Heart left ventricle (tissue), 16 donors: ENCODE measurements around the gene RMND5A. TPM values are rescaled to one million over a fixed set of nuclear protein-coding genes. Genes with fewer than 3 reads are reported as not detected.

Source experiments
- ATAC-seq, 4 donors: fragments of 200-7000 bp; cut with Tn5 transposase; one replicate each; pipeline ENCODE4 v1.9.1; 2020 to 2022; ENCODE audit warnings: moderate library complexity in 4 of 4, mild to moderate bottlenecking in 3 of 4, moderate number of reproducible peaks in 1 of 4
- DNase-seq, 5 donors: peaks; one replicate each; pipeline ENCODE4 v3.0.0-alpha.2; 2020
- H3K27ac ChIP-seq, 12 donors: fragments of 200-600 bp; sonication (generic) in 4 of 12; one replicate each; pipeline versions ENCODE4 v1.5.0 to v1.8.0; 2016 to 2022; ENCODE audit warnings: mild to moderate bottlenecking in 2 of 12
- H3K27me3 ChIP-seq, 9 donors: fragments of 200-600 bp; sonication (generic) in 2 of 9; one replicate each; pipeline versions ENCODE4 v1.5.1 to v1.8.0; 2016 to 2022; ENCODE audit warnings: mild to moderate bottlenecking in 3 of 9
- H3K36me3 ChIP-seq, 9 donors: fragments of 200-600 bp; sonication (generic) in 2 of 9; one replicate each; pipeline versions ENCODE4 v1.5.0 to v1.8.0; 2018 to 2022; ENCODE audit warnings: mild to moderate bottlenecking in 2 of 9
- H3K4me1 ChIP-seq, 12 donors: fragments of 200-600 bp; sonication (generic) in 4 of 12; one replicate each; pipeline versions ENCODE4 v1.5.0 to v1.8.0; 2016 to 2022; ENCODE audit warnings: mild to moderate bottlenecking in 3 of 12
- H3K4me3 ChIP-seq, 12 donors: fragments of 200-600 bp; sonication (generic) in 4 of 12; one replicate each; pipeline versions ENCODE4 v1.5.0 to v1.8.0; 2017 to 2022; ENCODE audit warnings: mild to moderate bottlenecking in 9 of 12, moderate library complexity in 4 of 12
- H3K9me3 ChIP-seq, 12 donors: fragments of 200-600 bp; sonication (generic) in 4 of 12; one replicate each; pipeline versions ENCODE4 v1.5.0 to v1.8.0; 2016 to 2022; ENCODE audit warnings: mild to moderate bottlenecking in 1 of 12
- POLR2A ChIP-seq, 2 donors: fragments of 450-650 bp; IDR thresholded peaks; one replicate each; pipeline ENCODE4 v1.6.1; 2017; ENCODE audit warnings: antibody characterized with exemption in 2 of 2, mild to moderate bottlenecking in 2 of 2, moderate library complexity in 2 of 2
- whole genome bisulfite sequencing, 4 donors: extraction: QIAGEN DNeasy Blood & Tissue Kit in 2 of 4; methylation state at CpG; one replicate each; pipeline versions ENCODE4 v1.1.5 to v1.1.7; 2013 to 2018; 5-methylcytosine and 5-hydroxymethylcytosine counted together
- intact Hi-C, 10 donors: fragments of 100-400 bp; cut with DNase I; formaldehyde crosslinking; loops; one replicate each; pipeline versions ENCODE4 v1.11.1 to v1.14.2; 2022
- polyA plus RNA-seq, 2 donors: library from polyadenylated mRNA; stranded (reverse); fragments of 200-250 nt; gene quantifications; one replicate each; pipeline ENCODE4 v1.2.3, GENCODE V29; 2013
- total RNA-seq, 9 donors: library from RNA; depleted of rRNA in 2 of 9; stranded (reverse); fragments of >200 nt in 2 of 9; fragmentation: NEBNext Ultra II Directional in 3 of 9; extraction: Animal tissue kit (Norgen Biotek cat#: 25700) in 3 of 9; gene quantifications; one replicate each; pipeline versions ENCODE4 v1.1.0 to v1.2.4, GENCODE V29; 2016 to 2023
- TF ChIP-seq, protein P1 (sequence below), 12 donors: fragments of 200-600 bp; sonication (generic) in 4 of 12; IDR thresholded peaks; one replicate each; pipeline versions ENCODE4 v1.5.0 to v1.8.0; 2018 to 2022; ENCODE audit warnings: antibody characterized with exemption in 12 of 12, mild to moderate bottlenecking in 5 of 12
- donor health status: ischemic (EF 13 %, LVEDD 7.1; RV severe dilation, severe dysfunction).
- donor health status: healthy with polysubstance abuse.
- donor health status: DM: no; HTN: yes; CAD: no.
- donor health status: DM: no; HTN: no; CAD: no.
- donor health status: ischemic (EF 25% LVEDD 6.9; RV normal size, moderate dysfunction).
- donor health status: ischemic (EF 25% LVEDD 5.7; RV mildly dilated, moderate dysfunction).
- donor health status: healthy.
- donor health status: DM: yes; HTN: yes; CAD: no.
- donor health status: ischemic (EF 35%, LVEDD 5.7; RV mildly dilated, moderate dysfunction).
- donor health status: nonischemic (EF 11% LVEDD 7.7; RV severe dilation, severe dysfunction).
- donor health status: DM: yes; HTN: yes; CAD: no.
- donor health status: PGD.
- donor health status: ischemic (EF 29% LVEDD 5.4; RV normal size, mild dysfunction).
- donor health status: nonischemic (EF 23%, LVEDD 6.1; RV moderate dilation, normal function).

Gene RMND5A
- total and polyA plus RNA-seq, 11 donors: 29.9 to 148 (median 90.7) TPM

DNA sequence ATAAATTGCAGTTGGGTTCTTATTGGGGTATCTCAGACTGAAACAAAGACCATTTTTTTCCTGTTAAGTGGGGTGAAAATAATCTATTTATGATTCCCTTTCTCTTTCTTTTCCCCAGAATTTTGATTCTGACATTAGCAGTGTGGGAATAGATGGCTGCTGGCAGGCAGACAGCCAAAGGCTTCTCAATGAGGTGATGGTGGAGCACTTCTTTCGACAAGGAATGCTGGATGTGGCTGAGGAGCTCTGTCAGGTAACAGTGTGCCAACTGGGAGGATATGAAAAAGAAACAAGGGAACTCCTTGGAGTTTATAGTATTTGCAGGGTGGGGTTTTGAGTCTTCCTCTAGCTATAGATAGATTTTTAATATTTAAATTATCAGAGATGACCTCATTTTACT is 31.7 kb downstream of the RMND5A start:
- TF ChIP-seq, protein P1, sequence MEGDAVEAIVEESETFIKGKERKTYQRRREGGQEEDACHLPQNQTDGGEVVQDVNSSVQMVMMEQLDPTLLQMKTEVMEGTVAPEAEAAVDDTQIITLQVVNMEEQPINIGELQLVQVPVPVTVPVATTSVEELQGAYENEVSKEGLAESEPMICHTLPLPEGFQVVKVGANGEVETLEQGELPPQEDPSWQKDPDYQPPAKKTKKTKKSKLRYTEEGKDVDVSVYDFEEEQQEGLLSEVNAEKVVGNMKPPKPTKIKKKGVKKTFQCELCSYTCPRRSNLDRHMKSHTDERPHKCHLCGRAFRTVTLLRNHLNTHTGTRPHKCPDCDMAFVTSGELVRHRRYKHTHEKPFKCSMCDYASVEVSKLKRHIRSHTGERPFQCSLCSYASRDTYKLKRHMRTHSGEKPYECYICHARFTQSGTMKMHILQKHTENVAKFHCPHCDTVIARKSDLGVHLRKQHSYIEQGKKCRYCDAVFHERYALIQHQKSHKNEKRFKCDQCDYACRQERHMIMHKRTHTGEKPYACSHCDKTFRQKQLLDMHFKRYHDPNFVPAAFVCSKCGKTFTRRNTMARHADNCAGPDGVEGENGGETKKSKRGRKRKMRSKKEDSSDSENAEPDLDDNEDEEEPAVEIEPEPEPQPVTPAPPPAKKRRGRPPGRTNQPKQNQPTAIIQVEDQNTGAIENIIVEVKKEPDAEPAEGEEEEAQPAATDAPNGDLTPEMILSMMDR (IDR thresholded peaks at IDR 0.05): no peak
- Histone ChIP-seq H3K9me3 (peaks cover 0 to 17% (median 0%) of the 10 kb centered on the region in 12 donors), H3K27me3 (no peaks in the 10 kb centered on the region), H3K4me1 (peaks cover 0 to 38% (median 14%) of the 10 kb centered on the region in 12 donors), H3K36me3 (peaks cover 0 to 76% (median 35%) of the 10 kb centered on the region in 9 donors), H3K4me3 (no peak overlapping the region), H3K27ac (no peak overlapping the region)
- ATAC-seq (no peak), DNase-seq (no peak)
- intact Hi-C loops: loop anchor here in 1 of 10 donors (10.0 kb wide), 1 partner anchor 57 kb away; no protein-coding TSS in a partner anchor
- 56 to 68% (median 61%) methylated on average over 1 of the region's 1 CpG for WGBS, 4 donors

- intact Hi-C loops: loop anchor here in 1 of 10 donors (10.0 kb wide), 1 partner anchor 58 kb away; no protein-coding TSS in a partner anchor
- no peak for ATAC-seq
- DNase-seq: no peak
- H3K27me3 ChIP-seq: no peaks in the 10 kb centered on the region
- H3K36me3 ChIP-seq: peaks cover 0 to 79% (median 35%) of the 10 kb centered on the region in 9 donors
- peaks cover 0 to 17% (median 0%) of the 10 kb centered on the region in 12 donors for H3K9me3 ChIP-seq
- no peak for TF ChIP-seq POLR2A (IDR thresholded peaks at IDR 0.05)
- TF ChIP-seq, protein P1 (IDR thresholded peaks at IDR 0.05): no peak
- peaks cover 0 to 33% (median 8%) of the 10 kb centered on the region in 12 donors for H3K4me1 ChIP-seq
- no peak overlapping the region for H3K4me3 ChIP-seq
- 89 to 94% (median 93%) methylated on average over 3 of the region's 3 CpGs for WGBS, 4 donors
- no peak overlapping the region for H3K27ac ChIP-seq
Observed at GRCh38 chr2:86752934-86753333, 32.8 kb downstream of the RMND5A start.

GRCh38 chr2:86753606-86754005 is 33.5 kb downstream of the RMND5A start:
- no peak for DNase-seq
- Histone ChIP-seq H3K4me1 (peaks cover 0 to 27% (median 5%) of the 10 kb centered on the region in 12 donors), H3K27me3 (no peaks in the 10 kb centered on the region), H3K9me3 (peaks cover 0 to 17% (median 0%) of the 10 kb centered on the region in 12 donors), H3K27ac (no peak overlapping the region), H3K4me3 (no peak overlapping the region), H3K36me3 (peaks cover 0 to 79% (median 35%) of the 10 kb centered on the region in 9 donors)
- no peak for ATAC-seq
- TF ChIP-seq, protein P1 (IDR thresholded peaks at IDR 0.05): no peak
- TF ChIP-seq POLR2A (IDR thresholded peaks at IDR 0.05): no peak
- intact Hi-C loops: loop anchor here in 1 of 10 donors (10.0 kb wide), 1 partner anchor 59 kb away; no protein-coding TSS in a partner anchor

DNA sequence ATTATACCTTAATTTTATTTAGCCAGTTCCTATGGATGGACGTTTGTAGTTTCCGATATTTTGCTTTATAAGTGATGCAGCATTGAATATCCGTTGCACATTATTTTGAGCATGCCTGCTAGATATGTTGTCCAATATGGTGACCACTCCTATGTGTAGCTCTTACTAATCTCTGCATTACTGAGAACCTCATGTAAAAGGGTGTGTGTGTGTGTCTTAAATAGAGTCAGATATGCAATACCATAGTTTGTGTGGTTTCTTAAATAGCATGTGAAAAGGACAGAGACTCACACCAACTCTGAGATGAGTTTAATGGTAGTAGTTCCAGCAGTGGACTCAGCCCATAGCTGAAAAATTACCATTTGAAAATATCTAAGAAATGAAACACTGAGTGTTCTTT is 38.3 kb downstream of the RMND5A start:
- intact Hi-C loops: loop anchor here in 1 of 10 donors (10.0 kb wide), 1 partner anchor 64 kb away; no protein-coding TSS in a partner anchor
- DNase-seq (no peak), ATAC-seq (no peak)
- TF ChIP-seq POLR2A (IDR thresholded peaks at IDR 0.05): no peak
- TF ChIP-seq, protein P1 (IDR thresholded peaks at IDR 0.05): no peak
- H3K27me3 ChIP-seq: no peaks in the 10 kb centered on the region
- no peak overlapping the region for H3K4me3 ChIP-seq
- peaks cover 0 to 28% (median 11%) of the 10 kb centered on the region in 12 donors for H3K4me1 ChIP-seq
- 77 to 90% (median 86%) methylated on average over 3 of the region's 3 CpGs for WGBS, 4 donors
- no peak overlapping the region for H3K27ac ChIP-seq
- peaks cover 0 to 44% (median 30%) of the 10 kb centered on the region in 9 donors for H3K36me3 ChIP-seq
- H3K9me3 ChIP-seq: no peaks in the 10 kb centered on the region
